SW480 (cell line): ENCODE results near the gene ARL3.
"Not testable (repeated sequence)": the region's sequence is repeated elsewhere in the genome, so short reads cannot be mapped to it uniquely, and the experiment has no call there.

ENCODE experiments used
- DNase-seq: peaks from one replicate; pipeline ENCODE4 v3.0.0-alpha.2; 2016; ENCODE audit warnings: low spot score

Gene ARL3

DNA sequence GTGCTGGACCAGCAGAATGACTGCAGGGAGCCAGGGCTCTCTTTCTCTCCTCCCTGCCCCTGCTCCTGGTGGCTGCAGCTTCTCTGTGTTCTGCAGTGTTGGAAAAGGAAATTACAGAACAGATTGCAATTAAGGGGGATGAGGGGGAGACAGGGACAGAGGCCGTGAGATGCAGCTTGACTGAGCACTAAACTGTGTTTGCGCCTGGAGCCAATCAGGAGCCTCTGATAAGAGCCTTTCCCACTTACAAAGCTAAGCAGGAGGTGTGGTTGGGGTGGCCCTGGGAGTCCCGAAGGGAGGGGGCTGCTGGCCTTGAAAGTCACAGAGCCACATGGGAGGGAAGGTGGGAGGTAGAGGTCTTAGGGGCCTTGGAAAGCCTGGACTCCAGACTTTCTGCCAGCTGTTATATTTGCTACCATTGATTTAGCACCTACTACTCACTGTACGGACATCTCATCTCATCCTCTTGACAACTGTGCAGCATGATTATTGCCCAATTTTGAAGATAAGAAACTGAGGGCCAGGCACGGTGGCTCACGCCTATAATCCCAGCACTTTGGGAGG is 43.2 kb downstream of the ARL3 start:
- no peak for DNase-seq

DNA sequence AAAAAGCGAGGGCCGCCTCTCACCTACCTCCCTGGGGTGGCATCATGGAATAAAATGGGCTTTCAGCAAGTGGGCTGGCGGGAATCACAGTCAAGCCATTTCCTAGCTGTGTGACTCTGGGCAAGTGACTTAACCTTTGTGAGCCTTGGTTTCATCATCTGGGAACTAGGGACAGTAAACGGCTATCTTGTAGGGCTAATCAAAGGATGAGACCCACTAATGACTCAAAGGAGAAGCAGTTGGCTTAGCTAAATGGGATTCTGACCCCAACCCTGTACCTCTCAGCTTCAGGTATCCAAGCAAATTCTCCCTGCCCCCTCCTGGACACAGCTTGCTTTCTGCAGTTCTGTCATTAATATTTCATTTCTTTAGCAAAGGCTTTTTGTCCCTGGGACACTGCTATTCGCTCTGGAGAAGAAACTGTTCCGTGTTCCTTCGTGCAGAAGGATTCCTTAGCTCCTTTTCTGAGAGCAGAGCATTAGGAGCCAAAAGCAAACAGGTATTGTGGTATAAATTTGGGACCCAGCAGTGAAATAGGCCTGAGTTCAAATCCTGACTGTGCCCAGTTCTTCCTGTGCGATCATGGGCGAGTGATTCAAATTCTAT is 44.0 kb downstream of the ARL3 start:
- DNase-seq: no peak

GRCh38 chr10:102669206-102670064 is 44.8 kb downstream of the ARL3 start:
- DNase-seq: peak; percentile 78

- DNase-seq: no peak
Observed at GRCh38 chr10:102668326-102669107, 45.7 kb downstream of the ARL3 start.

- DNase-seq: not testable (repeated sequence)
Observed at GRCh38 chr10:102667411-102667810, 46.8 kb downstream of the ARL3 start.

- no peak for DNase-seq
Observed at GRCh38 chr10:102665904-102666509, 48.2 kb downstream of the ARL3 start.

GRCh38 chr10:102661658-102662028 is 52.6 kb downstream of the ARL3 start:
- DNase-seq: no peak

DNA sequence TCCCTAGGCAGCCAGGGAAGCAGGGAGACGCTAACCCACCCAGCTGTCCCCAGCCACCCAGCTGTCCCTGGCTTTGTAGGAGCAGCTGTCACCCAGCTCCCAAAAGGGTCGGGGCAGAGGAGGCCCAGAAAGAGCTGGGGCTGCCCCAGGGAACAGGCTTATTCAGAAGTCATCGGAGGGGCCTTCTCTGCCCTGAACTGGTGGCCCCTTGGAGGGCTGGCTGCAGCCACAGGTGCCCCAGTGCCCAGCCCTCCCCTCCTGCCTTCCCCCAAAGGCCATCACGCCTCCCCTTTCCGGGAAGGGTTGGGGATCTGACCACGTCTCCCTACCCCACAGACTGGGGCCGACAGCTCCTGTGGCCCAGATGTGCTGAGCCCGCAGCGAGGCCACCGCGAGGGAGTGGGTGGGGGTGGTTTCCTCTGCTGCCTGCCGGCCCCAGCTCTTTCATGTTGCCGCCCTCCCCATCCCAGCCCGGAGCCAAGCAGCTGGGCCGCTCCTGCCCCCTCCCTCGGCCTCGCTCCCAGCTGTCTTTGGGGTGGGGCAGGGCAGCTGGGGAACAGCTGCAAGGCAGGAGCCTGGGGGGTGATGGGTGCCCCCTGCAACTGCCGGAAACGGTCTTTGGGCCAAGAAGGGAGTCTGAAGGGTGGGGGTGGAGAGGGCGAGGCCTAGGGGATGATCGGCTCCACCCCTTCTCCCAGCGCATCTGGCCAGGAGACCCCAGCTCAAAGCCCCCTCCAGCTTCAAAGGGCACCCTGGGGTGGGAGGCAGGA is 53.1 kb downstream of the ARL3 start:
- peak; percentile 86 for DNase-seq

DNA sequence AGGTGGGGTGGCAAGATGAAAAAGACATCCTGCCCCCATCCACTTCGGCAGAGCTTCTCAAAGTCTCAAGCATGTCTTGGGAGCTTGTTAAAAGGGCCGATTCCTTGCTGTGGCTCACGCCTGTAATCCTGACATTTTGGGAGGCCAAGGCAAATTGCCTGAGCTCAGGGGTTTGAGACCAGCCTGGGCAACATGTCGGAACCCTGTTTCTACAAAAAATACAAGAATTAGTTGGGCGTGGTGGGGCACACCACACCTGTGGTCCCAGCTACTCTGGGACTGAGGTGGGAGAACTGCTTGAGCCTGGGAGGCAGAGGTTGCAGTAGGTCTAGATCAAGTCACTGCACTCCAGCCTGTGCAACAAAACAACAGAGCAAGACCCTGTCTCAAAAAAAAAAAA is 55.4 kb downstream of the ARL3 start:
- DNase-seq: no peak

DNA sequence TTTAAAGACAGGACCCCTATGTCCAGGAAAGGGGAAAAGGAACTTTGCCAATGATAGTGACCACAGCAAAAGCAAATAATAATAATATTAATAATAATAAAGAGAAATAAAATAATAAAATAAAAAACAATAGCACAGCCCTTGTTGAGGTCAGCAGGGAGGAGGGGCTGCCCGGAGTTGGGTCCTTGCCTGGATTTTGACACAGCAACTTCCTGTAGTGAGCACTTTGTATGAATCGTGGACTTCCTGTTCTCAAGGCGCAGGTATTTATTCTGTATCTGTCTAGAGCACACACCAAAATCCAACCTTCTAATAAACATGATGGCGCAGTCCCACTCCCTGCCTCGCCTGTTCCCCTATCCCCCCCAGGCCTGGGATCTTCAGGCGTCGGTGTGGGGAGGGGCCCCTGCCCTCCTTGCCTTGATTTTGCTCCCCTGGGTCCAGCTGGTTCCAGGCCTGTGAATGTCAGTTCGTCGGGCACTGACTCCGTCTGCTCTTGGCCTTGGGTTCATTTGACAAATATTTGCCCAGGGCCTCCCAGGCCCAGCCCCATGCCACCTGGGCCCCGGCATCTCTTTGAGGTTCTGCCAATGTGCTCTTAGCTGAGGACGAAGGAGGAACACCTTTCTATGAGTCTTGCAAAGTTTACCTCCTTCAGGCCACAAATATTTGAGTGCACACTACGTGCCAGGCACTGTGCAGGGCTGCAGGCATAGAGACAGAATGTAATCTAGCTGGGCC is 56.0 kb downstream of the ARL3 start:
- no peak for DNase-seq

DNA sequence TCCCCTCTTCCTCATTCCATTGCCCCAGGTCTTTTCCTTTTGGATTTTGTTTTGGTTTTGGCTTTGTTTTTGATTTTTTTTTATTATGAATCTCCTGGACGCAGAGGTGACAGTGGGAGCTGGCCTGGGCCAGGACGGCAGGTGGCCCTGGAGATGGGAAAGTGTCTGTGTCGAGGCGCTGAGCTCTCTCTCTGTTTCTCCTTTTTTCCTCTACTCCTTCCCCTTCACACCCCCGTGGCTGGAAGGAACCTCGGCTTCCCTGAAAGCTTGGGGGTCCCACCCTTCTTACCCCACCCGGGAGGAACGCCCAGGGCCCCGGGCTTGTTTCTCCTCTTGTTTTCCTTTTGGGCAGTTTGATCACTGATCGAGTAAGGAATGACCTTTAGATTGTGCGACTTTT is 56.7 kb downstream of the ARL3 start:
- DNase-seq: no peak

DNA sequence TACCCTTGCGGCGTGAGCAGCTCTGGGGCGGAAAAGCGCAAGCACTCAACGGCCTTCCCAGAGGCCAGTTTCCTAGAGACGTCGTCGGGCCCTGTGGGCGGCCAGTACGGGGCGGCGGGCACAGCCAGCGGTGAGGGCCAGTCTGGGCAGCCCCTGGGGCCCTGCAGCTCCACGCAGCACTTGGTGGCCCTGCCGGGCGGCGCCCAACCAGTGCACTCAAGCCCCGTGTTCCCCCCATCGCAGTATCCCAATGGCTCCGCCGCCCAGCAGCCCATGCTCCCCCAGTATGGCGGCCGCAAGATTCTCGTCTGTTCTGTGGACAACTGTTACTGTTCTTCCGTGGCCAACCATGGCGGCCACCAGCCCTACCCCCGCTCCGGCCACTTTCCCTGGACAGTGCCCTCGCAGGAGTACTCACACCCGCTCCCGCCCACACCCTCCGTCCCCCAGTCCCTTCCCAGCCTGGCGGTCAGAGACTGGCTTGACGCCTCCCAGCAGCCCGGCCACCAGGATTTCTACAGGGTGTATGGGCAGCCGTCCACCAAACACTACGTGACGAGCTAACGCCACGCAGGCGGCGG is 57.3 kb downstream of the ARL3 start:
- no peak for DNase-seq

DNA sequence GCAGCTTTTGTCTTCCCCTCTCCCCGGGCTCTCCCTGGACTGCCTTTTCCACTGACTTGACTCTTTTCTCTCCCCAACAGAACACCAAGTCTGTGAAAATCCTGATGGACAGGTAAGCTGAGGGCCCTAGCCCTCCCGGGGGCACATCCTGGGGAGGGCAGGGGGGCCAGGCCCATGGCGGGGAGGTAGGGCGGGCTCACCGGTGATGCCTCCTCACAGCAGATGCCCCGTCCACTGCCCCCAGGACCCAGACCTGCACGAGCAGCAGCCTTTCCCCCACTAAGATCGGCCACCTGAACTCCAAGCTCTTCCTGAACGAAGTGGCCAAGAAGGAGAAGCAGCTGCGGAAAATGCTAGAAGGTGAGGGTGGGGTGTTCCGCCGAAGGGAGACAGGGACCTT is 58.2 kb downstream of the ARL3 start:
- no peak for DNase-seq

DNA sequence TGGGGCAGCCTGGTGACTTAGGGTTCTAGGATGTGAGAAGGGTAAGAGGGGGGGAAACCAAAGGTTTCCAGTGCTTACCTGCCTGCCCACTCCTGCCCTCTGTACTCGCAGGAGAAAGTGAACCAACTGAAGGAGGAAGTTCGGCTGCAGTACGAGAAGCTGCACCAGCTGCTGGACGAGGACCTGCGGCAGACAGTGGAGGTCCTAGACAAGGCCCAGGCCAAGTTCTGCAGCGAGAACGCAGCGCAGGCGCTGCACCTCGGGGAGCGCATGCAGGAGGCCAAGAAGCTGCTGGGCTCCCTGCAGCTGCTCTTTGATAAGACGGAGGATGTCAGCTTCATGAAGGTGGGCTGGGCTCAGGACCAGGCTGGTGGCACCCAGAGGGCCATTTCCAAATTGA is 59.2 kb downstream of the ARL3 start:
- no peak for DNase-seq

DNA sequence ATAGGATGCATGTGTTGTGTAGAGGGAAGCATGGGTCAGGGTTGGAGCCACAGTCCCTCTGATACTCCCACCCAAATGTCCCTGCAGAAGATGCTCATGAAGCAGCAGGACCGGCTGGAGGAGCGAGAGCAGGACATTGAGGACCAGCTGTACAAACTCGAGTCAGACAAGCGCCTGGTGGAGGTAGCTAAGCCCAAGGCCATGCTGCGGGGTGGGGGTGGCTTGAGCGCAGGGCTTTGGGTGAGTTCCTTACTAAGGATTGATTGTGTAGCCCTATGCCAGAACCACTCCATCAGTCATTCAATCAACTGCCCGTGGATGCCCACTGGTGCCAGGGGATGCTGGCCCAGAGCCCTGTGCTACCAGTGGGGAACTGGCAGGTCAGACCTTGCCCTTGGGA is 59.6 kb downstream of the ARL3 start:
- no peak for DNase-seq

- no peak for DNase-seq
Observed at GRCh38 chr10:102653060-102653459, 61.1 kb downstream of the ARL3 start.

GRCh38 chr10:102652170-102652916 is 61.9 kb downstream of the ARL3 start:
- DNase-seq: no peak

GRCh38 chr10:102651455-102652169 is 62.6 kb downstream of the ARL3 start:
- DNase-seq: no peak
